KMS-11 (cell line): ENCODE data around the gene ZNF688.

Experiments
- H2AFZ ChIP-seq: fragments of 200-600 bp; sonication (generic); 2 replicates; pipeline ENCODE4 v1.6.1; 2016; ENCODE audit warnings: antibody characterized with exemption, mixed run types, low read depth
- H3K27ac ChIP-seq: fragments of 200-600 bp; sonication (generic); 2 replicates; pipeline ENCODE4 v1.6.1; 2016; ENCODE audit warnings: mild to moderate bottlenecking, mixed run types
- H3K27me3 ChIP-seq: fragments of 200-600 bp; sonication (generic); 2 replicates; pipeline ENCODE4 v1.6.1; 2017; ENCODE audit warnings: mild to moderate bottlenecking, low read depth, mixed run types, moderate library complexity; ENCODE audit not compliant: insufficient read depth
- H3K36me3 ChIP-seq: fragments of 200-600 bp; sonication (generic); 2 replicates; pipeline ENCODE4 v1.6.1; 2017; ENCODE audit warnings: mild to moderate bottlenecking, mixed run types; ENCODE audit not compliant: insufficient read depth
- H3K4me1 ChIP-seq: fragments of 200-600 bp; sonication (generic); 2 replicates; pipeline ENCODE4 v1.6.1; 2016; ENCODE audit warnings: mild to moderate bottlenecking, low read depth, mixed run types; ENCODE audit not compliant: poor library complexity, severe bottlenecking
- H3K4me2 ChIP-seq: fragments of 200-600 bp; sonication (generic); 2 replicates; pipeline ENCODE4 v1.7.0; 2016; ENCODE audit warnings: mild to moderate bottlenecking, mixed run types
- H3K4me3 ChIP-seq: fragments of 200-600 bp; sonication (generic); IDR thresholded peaks from 2 replicates; pipeline ENCODE4 v1.6.1; 2017; ENCODE audit warnings: low read depth, low read length, mixed read lengths; ENCODE audit not compliant: insufficient read depth
- H3K79me2 ChIP-seq: fragments of 200-600 bp; sonication (generic); 2 replicates; pipeline ENCODE4 v1.6.1; 2016; ENCODE audit warnings: low read depth, mixed run types; ENCODE audit not compliant: insufficient read depth
- H3K9ac ChIP-seq: fragments of 200-600 bp; sonication (generic); 2 replicates; pipeline ENCODE4 v1.6.1; 2016; ENCODE audit warnings: mild to moderate bottlenecking, mixed run types
- H4K20me1 ChIP-seq: fragments of 200-600 bp; sonication (generic); 2 replicates; pipeline ENCODE4 v1.6.1; 2016; ENCODE audit warnings: mild to moderate bottlenecking, mixed run types; ENCODE audit not compliant: insufficient read depth
- CTCF ChIP-seq: fragments of 200-600 bp; sonication (generic); conservative IDR thresholded peaks from 2 replicates; pipeline ENCODE4 v1.6.1; 2017; ENCODE audit warnings: low read depth, mild to moderate bottlenecking, antibody characterized with exemption, low read length, moderate library complexity, mixed read lengths

Gene ZNF688

GRCh38 chr16:30556125-30556473 lies 15.4 kb downstream of the ZNF688 start:
- Histone ChIP-seq H3K9ac (no peak overlapping the region), H3K4me1 (peaks cover 30% of the 10 kb centered on the region), H3K4me3 (no peak overlapping the region), H3K79me2 (peaks cover 18% of the 10 kb centered on the region), H3K27me3 (no peaks in the 10 kb centered on the region), H4K20me1 (no peaks in the 10 kb centered on the region), H2AFZ (no peak overlapping the region), H3K36me3 (no peaks in the 10 kb centered on the region), H3K4me2 (peak overlapping the region; percentile 52; the same call in 1 of the 2 replicates), H3K27ac (no peak overlapping the region)
- no peak for TF ChIP-seq CTCF

DNA sequence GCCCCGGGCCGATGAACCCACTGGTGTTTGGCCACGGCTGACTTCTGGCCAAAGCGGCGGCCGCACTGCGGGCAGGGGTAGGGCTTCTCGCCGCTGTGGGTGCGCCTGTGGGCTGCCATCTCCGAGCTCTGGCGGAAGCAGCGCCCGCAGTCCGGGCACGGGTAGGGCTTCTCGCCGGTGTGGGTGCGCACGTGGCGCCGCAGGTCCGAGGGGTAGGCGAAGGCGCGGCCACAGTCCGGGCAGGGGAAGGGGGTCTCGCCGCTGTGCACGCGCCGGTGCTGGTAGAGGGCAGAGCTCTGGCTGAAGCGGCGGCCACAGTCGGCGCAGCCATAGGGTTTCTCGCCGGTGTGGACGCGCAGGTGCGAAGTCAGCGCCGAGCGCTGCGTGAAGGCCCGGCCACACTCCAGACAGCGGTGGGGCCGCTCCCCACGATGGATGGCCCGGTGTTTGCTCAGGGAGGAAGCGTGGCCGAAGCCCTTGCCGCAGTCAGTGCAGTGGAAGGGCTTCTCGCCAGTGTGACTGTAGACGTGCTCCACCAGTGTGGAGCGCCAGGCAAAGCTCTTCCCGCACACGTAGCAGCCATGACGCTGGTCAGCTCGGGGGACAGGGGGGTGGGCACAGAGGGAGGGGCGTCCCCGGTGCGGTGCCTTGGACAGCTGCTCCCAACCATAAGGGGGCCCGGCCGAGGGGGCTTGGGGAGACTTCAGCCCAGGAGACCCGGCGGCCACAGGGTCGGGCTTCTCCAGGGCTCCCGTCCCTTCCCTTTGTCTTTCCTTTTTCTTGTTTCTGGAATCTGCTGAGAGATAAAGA lies 16.0 kb downstream of the ZNF688 start:
- Histone ChIP-seq H3K27ac (no peak overlapping the region), H3K4me2 (no peak overlapping the region), H4K20me1 (no peaks in the 10 kb centered on the region)

GRCh38 chr16:30554557-30555314 lies 16.8 kb downstream of the ZNF688 start:
- Histone ChIP-seq H3K36me3 (no peaks in the 10 kb centered on the region), H2AFZ (no peak overlapping the region), H3K4me1 (peaks cover 27% of the 10 kb centered on the region), H3K27ac (no peak overlapping the region), H3K9ac (no peak overlapping the region), H3K4me3 (no peak overlapping the region), H3K79me2 (peaks cover 18% of the 10 kb centered on the region), H4K20me1 (no peaks in the 10 kb centered on the region), H3K27me3 (no peaks in the 10 kb centered on the region), H3K4me2 (no peak overlapping the region)
- TF ChIP-seq CTCF, result no peak

More for the DNA sequence above, 16.0 kb downstream of the ZNF688 start:
- peaks cover 27% of the 10 kb centered on the region for H3K4me1 ChIP-seq
- H2AFZ ChIP-seq, result no peak overlapping the region
- H3K9ac ChIP-seq, result no peak overlapping the region
- TF ChIP-seq CTCF, result no peak
- no peaks in the 10 kb centered on the region for H3K36me3 ChIP-seq
- H3K27me3 ChIP-seq, result no peaks in the 10 kb centered on the region
- no peak overlapping the region for H3K4me3 ChIP-seq
- H3K79me2 ChIP-seq, result peaks cover 18% of the 10 kb centered on the region

- Histone ChIP-seq H3K4me3 (no peak overlapping the region), H3K27ac (no peak overlapping the region), H3K9ac (no peak overlapping the region), H2AFZ (no peak overlapping the region), H3K4me2 (no peak overlapping the region), H3K79me2 (peaks cover 18% of the 10 kb centered on the region), H3K27me3 (no peaks in the 10 kb centered on the region), H3K36me3 (no peaks in the 10 kb centered on the region), H4K20me1 (no peaks in the 10 kb centered on the region), H3K4me1 (peaks cover 23% of the 10 kb centered on the region)
- no peak for TF ChIP-seq CTCF
Observed at GRCh38 chr16:30553393-30553899, 18.1 kb downstream of the ZNF688 start.
